ENCODE measurements around the gene ACOX3. TPM values are rescaled to one million over a fixed set of nuclear protein-coding genes. Genes with fewer than 3 reads are reported as not detected.

Gene ACOX3
- total RNA-seq, 4 donors from 2014 or later: 32.0 to 77.2 (median 43.8) TPM

- 94% methylated on average over 3 of the region's 3 CpGs for WGBS
- H3K4me1 ChIP-seq: peaks cover 21 to 35% (median 24%) of the 10 kb centered on the region in 4 donors
- H3K9me3 ChIP-seq: peaks cover 0 to 13% (median 6%) of the 10 kb centered on the region in 4 donors
- H3K27ac ChIP-seq (replicated peaks in 1 of 4): no peak overlapping the region
- intact Hi-C loops (cut with DNase I): no loop called here
- no peaks in the 10 kb centered on the region for H3K27me3 ChIP-seq
- no peaks in the 10 kb centered on the region for H3K36me3 ChIP-seq
- TF ChIP-seq EP300 (IDR thresholded peaks at IDR 0.05) (no peak), POLR2A (IDR thresholded peaks at IDR 0.05; ENCODE audit: low read depth) (no peak), POLR2AphosphoS5 (IDR thresholded peaks at IDR 0.05) (no peak), CTCF (IDR thresholded peaks at IDR 0.05) (no peak)
- no peak overlapping the region for H3K4me3 ChIP-seq
- DNase-seq (ENCODE audit: extremely low spot score): no peak
These were observed 112.1 kb downstream of the ACOX3 start for GRCh38 chr4:8328456-8328855.

GRCh38 chr4:8326206-8326605 is 114.3 kb downstream of the ACOX3 start:
- DNase-seq (ENCODE audit: extremely low spot score): no peak
- Histone ChIP-seq H3K9me3 (peaks cover 0 to 13% (median 6%) of the 10 kb centered on the region in 4 donors), H3K4me1 (peaks cover 14 to 24% (median 18%) of the 10 kb centered on the region in 4 donors), H3K27ac (replicated peaks in 1 of 4) (no peak overlapping the region), H3K4me3 (no peak overlapping the region), H3K36me3 (no peaks in the 10 kb centered on the region), H3K27me3 (no peaks in the 10 kb centered on the region)
- intact Hi-C loops (cut with DNase I): no loop called here
- TF ChIP-seq POLR2A (IDR thresholded peaks at IDR 0.05; ENCODE audit: low read depth): no peak
- TF ChIP-seq POLR2AphosphoS5 (IDR thresholded peaks at IDR 0.05): no peak
- TF ChIP-seq EP300 (IDR thresholded peaks at IDR 0.05): no peak
- no peak for TF ChIP-seq CTCF (IDR thresholded peaks at IDR 0.05)

GRCh38 chr4:8325291-8325973 is 115.1 kb downstream of the ACOX3 start:
- Histone ChIP-seq H3K4me1 (peaks cover 11 to 23% (median 15%) of the 10 kb centered on the region in 4 donors), H3K9me3 (peaks cover 0 to 13% (median 6%) of the 10 kb centered on the region in 4 donors), H3K4me3 (no peak overlapping the region), H3K27me3 (no peaks in the 10 kb centered on the region), H3K27ac (replicated peaks in 1 of 4) (no peak overlapping the region), H3K36me3 (no peaks in the 10 kb centered on the region)
- intact Hi-C loops (cut with DNase I): no loop called here
- 43% methylated on average over 1 of the region's 8 CpGs for WGBS
- DNase-seq (ENCODE audit: extremely low spot score): no peak
- TF ChIP-seq EP300 (IDR thresholded peaks at IDR 0.05) (no peak), CTCF (IDR thresholded peaks at IDR 0.05) (no peak), POLR2A (IDR thresholded peaks at IDR 0.05; ENCODE audit: low read depth) (no peak), POLR2AphosphoS5 (IDR thresholded peaks at IDR 0.05) (no peak)

- TF ChIP-seq EP300 (IDR thresholded peaks at IDR 0.05) (no peak), CTCF (IDR thresholded peaks at IDR 0.05) (no peak), POLR2A (IDR thresholded peaks at IDR 0.05; ENCODE audit: low read depth) (no peak), POLR2AphosphoS5 (IDR thresholded peaks at IDR 0.05) (no peak)
- H3K9me3 ChIP-seq: peaks cover 0 to 13% (median 6%) of the 10 kb centered on the region in 4 donors
- WGBS: 93% methylated on average over 6 of the region's 6 CpGs
These were observed 115.8 kb downstream of the ACOX3 start for GRCh38 chr4:8324640-8325239.

More at GRCh38 chr4:8324640-8325239, 115.8 kb downstream of the ACOX3 start:
- Histone ChIP-seq H3K27me3 (no peaks in the 10 kb centered on the region), H3K27ac (replicated peaks in 1 of 4) (no peak overlapping the region), H3K36me3 (no peaks in the 10 kb centered on the region), H3K4me3 (no peak overlapping the region), H3K4me1 (peaks cover 12 to 23% (median 16%) of the 10 kb centered on the region in 4 donors)
- intact Hi-C loops (cut with DNase I): no loop called here
- DNase-seq (ENCODE audit: extremely low spot score): no peak

Data from esophagus muscularis mucosa (tissue), 4 donors.